Keratinocyte (primary cell): ENCODE data around the gene NELL1. TPM values are rescaled to one million over a fixed set of nuclear protein-coding genes. Genes with fewer than 3 reads are reported as not detected.

Source experiments
- DNase-seq: peaks from one replicate; pipeline ENCODE4 v3.0.0-alpha.2; 2011; ENCODE audit warnings: low read depth, missing footprints, low spot score
- FAIRE-seq: peaks from 2 replicates; lab custom pipeline; 2011; peaks lifted over from hg19 to GRCh38; lab: Jason Lieb, UNC
- H2AFZ ChIP-seq: 2 replicates; pipeline ENCODE4 v1.6.0; 2012; ENCODE audit warnings: low read length, control low read depth, inconsistent platforms; ENCODE audit not compliant: control insufficient read depth
- H3K27ac ChIP-seq: 2 replicates; pipeline ENCODE4 v1.5.1; 2011; ENCODE audit warnings: low read length; ENCODE audit not compliant: control insufficient read depth, insufficient read depth
- H3K27me3 ChIP-seq: 3 replicates; pipeline ENCODE4 v1.6.0; 2011; ENCODE audit warnings: low read length; ENCODE audit not compliant: control insufficient read depth, insufficient read depth; ENCODE audit errors: extremely low read depth
- H3K36me3 ChIP-seq, 2 experiments: 2 replicates in 1 of 2; 3 replicates in 1 of 2; pipeline ENCODE4 v1.5.1; 2011; ENCODE audit warnings: low read length in 2 of 2, mild to moderate bottlenecking in 1 of 2; ENCODE audit not compliant: control insufficient read depth in 2 of 2, insufficient read depth in 2 of 2; ENCODE audit errors: extremely low read depth in 1 of 2
- H3K4me1 ChIP-seq: 3 replicates; pipeline ENCODE4 v1.5.1; 2011; ENCODE audit warnings: low read length; ENCODE audit not compliant: control insufficient read depth, insufficient read depth; ENCODE audit errors: extremely low read depth
- H3K4me2 ChIP-seq: 3 replicates; pipeline ENCODE4 v1.6.0; 2011; ENCODE audit warnings: low read depth, low read length; ENCODE audit not compliant: control insufficient read depth, insufficient read depth; ENCODE audit errors: extremely low read depth
- H3K4me3 ChIP-seq, 3 experiments: fragments of 200-600 bp in 1 of 3; sonication (generic) in 1 of 3; 2 replicates in 2 of 3; 3 replicates in 1 of 3; pipeline ENCODE4 v1.5.1; 2011 to 2016; ENCODE audit warnings: low read length in 3 of 3, mild to moderate bottlenecking in 3 of 3, control low read depth in 2 of 3, inconsistent platforms in 1 of 3, low read depth in 1 of 3, mixed read lengths in 1 of 3, mixed run types in 1 of 3, moderate library complexity in 1 of 3; ENCODE audit not compliant: control insufficient read depth in 2 of 3, insufficient read depth in 2 of 3; ENCODE audit errors: extremely low read depth in 1 of 3
- H3K79me2 ChIP-seq: 2 replicates; pipeline ENCODE4 v1.6.0; 2012; ENCODE audit warnings: low read length; ENCODE audit not compliant: control insufficient read depth, insufficient read depth
- H3K9ac ChIP-seq: 3 replicates; pipeline ENCODE4 v1.6.0; 2011; ENCODE audit warnings: low read length; ENCODE audit not compliant: control insufficient read depth, insufficient read depth; ENCODE audit errors: extremely low read depth
- H3K9me1 ChIP-seq: 3 replicates; pipeline ENCODE4 v1.6.0; 2011; ENCODE audit warnings: low read length; ENCODE audit not compliant: control insufficient read depth, insufficient read depth; ENCODE audit errors: extremely low read depth
- H3K9me3 ChIP-seq: 2 replicates; pipeline ENCODE4 v1.5.1; 2012; ENCODE audit warnings: low read depth, low read length; ENCODE audit not compliant: control insufficient read depth
- H4K20me1 ChIP-seq: 3 replicates; pipeline ENCODE4 v1.6.0; 2011; ENCODE audit warnings: low read length; ENCODE audit not compliant: control insufficient read depth, insufficient read depth; ENCODE audit errors: extremely low read depth
- CTCF ChIP-seq, 3 experiments: IDR thresholded peaks in 1 of 3; conservative IDR thresholded peaks in 1 of 3; optimal IDR thresholded peaks in 1 of 3; 2 replicates in 2 of 3; 3 replicates in 1 of 3; pipeline versions ENCODE3 to v1.5.1; 2011; ENCODE audit warnings: low read length in 3 of 3, mild to moderate bottlenecking in 3 of 3, moderate library complexity in 2 of 3, control low read depth in 1 of 3, inconsistent platforms in 1 of 3; ENCODE audit not compliant: insufficient read depth in 2 of 3; ENCODE audit errors: extremely low read depth in 1 of 3
- EZH2 ChIP-seq: IDR thresholded peaks from one replicate; pipeline ENCODE4 v1.6.1; 2012; ENCODE audit warnings: inconsistent platforms, mild to moderate bottlenecking, low read length, moderate library complexity
- dilution Hi-C: fragments of 300-500 bp; cut with MboI; formaldehyde crosslinking; loops from one replicate; pipeline ENCODE4 v1.7.0; 2020; ENCODE audit warnings: low sequenced_read_pairs; ENCODE audit not compliant: extremely low pct_ligation_motif_present
- polyA plus RNA-seq, 5 experiments: library from polyadenylated mRNA; depleted of rRNA in 3 of 5; stranded (reverse) in 3 of 5; stranded (forward) in 1 of 5; unstranded in 1 of 5; fragments of >200 nt; gene quantifications; 1 replicate in 1 of 5; 2 replicates in 3 of 5; 3 replicates in 1 of 5; pipeline versions ENCODE4 v1.2.1 to v1.2.3, GENCODE V29; 2011 to 2012; ENCODE audit warnings: missing spikeins in 2 of 5, low read depth in 1 of 5, low replicate concordance in 1 of 5

NELL1 gene
- polyA plus RNA-seq, 1 donor (not counting 4 experiments of a cell fraction or from before 2014, with no cell fraction given) = not detected

DNA sequence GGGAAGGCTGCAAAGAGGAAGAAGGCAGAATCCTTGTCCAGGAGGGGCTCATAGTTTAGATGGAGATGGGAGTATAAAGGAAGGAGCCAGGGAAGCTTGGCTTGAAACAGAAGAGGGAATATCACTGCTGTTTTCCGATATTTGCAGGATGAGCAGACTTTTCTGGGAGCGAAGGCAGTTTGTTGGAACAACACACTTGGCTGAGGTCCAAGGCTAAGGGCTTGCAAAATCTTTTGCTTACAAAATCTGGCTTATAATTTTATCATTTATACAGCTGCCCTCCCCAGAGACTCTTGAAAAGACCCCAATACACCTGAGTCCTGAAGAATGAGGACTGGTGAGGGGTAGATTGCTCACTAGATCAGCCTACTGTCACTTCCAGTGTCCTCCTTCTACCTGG is 174.8 kb downstream of the NELL1 start:
- Histone ChIP-seq H2AFZ (no peak overlapping the region), H3K4me3 (no peak overlapping the region), H3K4me2 (no peak overlapping the region), H3K4me1 (no peaks in the 10 kb centered on the region), H3K27me3 (no peaks in the 10 kb centered on the region), H3K79me2 (no peaks in the 10 kb centered on the region), H3K9me1 (no peaks in the 10 kb centered on the region), H3K36me3 (no peaks in the 10 kb centered on the region), H3K27ac (no peak overlapping the region), H3K9ac (no peak overlapping the region), H3K9me3 (no peaks in the 10 kb centered on the region), H4K20me1 (no peaks in the 10 kb centered on the region)
- dilution Hi-C loops = no loop called here
- TF ChIP-seq EZH2 (no peak), CTCF (optimal IDR thresholded peaks at IDR 0.05 in 1 of 3, IDR thresholded peaks at IDR 0.05 in 1 of 3, conservative IDR thresholded peaks at IDR 0.05 in 1 of 3; ENCODE audit: extremely low read depth in 1 of 3, insufficient read depth in 2 of 3, low read length in 3 of 3) (no peak)
- FAIRE-seq (no peak), DNase-seq (no peak)

DNA sequence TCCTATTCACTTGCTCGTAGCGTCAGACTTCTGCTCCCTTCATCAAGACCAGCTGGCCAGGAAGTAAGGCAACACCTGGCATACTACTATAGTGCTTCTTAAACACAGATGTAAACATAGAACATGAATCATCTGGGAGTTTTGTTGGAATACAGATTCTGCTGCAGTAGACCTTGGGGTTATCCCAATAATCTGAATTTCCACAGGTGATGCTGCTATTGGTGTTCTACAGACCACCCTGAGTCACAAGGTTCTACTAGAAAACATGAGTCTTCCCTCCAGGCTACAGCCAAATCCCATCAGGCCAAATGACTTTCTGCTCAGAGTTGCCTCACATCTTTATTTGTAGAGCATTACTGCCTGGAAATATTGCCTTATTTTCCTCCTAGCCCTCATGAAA is 175.2 kb downstream of the NELL1 start:
- no peaks in the 10 kb centered on the region for H4K20me1 ChIP-seq
- H3K4me1 ChIP-seq = no peaks in the 10 kb centered on the region
- FAIRE-seq (no peak), DNase-seq (no peak)
- H3K9ac ChIP-seq = no peak overlapping the region
- H3K9me1 ChIP-seq = no peaks in the 10 kb centered on the region
- dilution Hi-C loops = no loop called here
- no peaks in the 10 kb centered on the region for H3K27me3 ChIP-seq
- no peak overlapping the region for H3K27ac ChIP-seq
- H3K79me2 ChIP-seq = no peaks in the 10 kb centered on the region
- TF ChIP-seq CTCF (optimal IDR thresholded peaks at IDR 0.05 in 1 of 3, IDR thresholded peaks at IDR 0.05 in 1 of 3, conservative IDR thresholded peaks at IDR 0.05 in 1 of 3; ENCODE audit: extremely low read depth in 1 of 3, insufficient read depth in 2 of 3, low read length in 3 of 3) = no peak
- no peak for TF ChIP-seq EZH2
- no peak overlapping the region for H3K4me3 ChIP-seq
- H3K36me3 ChIP-seq = no peaks in the 10 kb centered on the region
- H2AFZ ChIP-seq = no peak overlapping the region
- H3K4me2 ChIP-seq = no peak overlapping the region
- no peaks in the 10 kb centered on the region for H3K9me3 ChIP-seq
